ENCODE results near the gene TEPSIN. TPM values are rescaled to one million over a fixed set of nuclear protein-coding genes. Genes with fewer than 3 reads are reported as not detected.

TEPSIN gene
- total and polyA plus RNA-seq, 2 of the 13 experiments (the other 11 are each of a cell fraction or from before 2014, with no cell fraction given): 16.1 to 18.8 TPM

DNA sequence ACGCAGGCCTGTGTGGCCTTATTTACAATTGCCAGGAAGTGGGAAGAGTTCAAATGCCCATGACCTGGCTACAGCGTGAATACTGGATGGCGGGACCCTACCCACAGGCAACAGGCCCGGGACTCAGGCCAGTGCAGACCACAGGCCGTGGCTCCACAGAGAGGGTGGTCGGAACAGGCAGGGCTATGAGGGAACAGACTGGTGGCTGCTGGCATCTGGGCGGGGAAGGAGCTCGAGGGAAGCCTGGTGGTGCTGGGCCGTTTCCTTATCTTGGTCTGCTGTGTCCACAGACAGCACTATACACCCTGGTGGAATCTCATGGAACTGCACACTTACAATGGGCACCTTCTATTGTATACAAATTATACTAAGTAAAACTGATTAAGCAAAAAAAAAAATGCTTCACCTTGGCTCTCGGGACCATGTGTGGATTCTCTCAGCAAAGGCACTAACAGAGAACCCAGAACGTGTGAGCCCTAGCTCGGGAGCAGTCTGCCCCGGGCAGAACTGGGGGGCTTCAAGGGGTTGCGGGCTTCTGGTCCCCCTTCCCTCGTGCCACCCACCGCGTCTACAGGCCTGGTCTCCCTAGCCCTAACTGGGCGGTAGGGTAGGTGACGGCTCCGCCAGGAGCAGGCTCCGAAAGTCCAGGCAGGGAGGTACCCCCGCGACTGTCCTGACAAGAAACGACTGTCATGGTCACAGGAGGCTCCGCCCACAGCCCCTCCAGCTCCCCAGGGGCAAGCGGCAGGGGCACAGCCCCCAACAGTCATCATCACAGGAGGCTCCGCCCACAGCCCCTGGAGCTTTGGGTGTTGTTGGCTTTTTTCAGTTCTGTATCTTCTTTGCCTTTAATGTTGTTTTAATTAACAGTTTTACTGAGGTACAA is 37.9 kb downstream of the TEPSIN start (continued):
- TF ChIP-seq RAD21 (CRISPR knock-in tag; IDR thresholded peaks at IDR 0.05) (peak; percentile 39; the same call in 1 of the 2 replicates), ZNF891 (CRISPR knock-in tag; IDR thresholded peaks at IDR 0.05) (0 out of 2 replicates have a peak, but pooled peaks have one; percentile 20), ARID3A (IDR thresholded peaks at IDR 0.05; ENCODE audit: low read depth, low read length) (0 out of 2 replicates have a peak, but pooled peaks have one; percentile 10), RARA (CRISPR knock-in tag; IDR thresholded peaks at IDR 0.05) (no peak), CBFB (CRISPR knock-in tag; IDR thresholded peaks at IDR 0.05) (0 out of 2 replicates have a peak, but pooled peaks have one; percentile 14), AHDC1 (CRISPR knock-in tag; IDR thresholded peaks at IDR 0.05; ENCODE audit: borderline replicate concordance) (no peak), ZNF580 (CRISPR knock-in tag; IDR thresholded peaks at IDR 0.05; ENCODE audit: borderline replicate concordance, low read depth) (0 out of 2 replicates have a peak, but pooled peaks have one; percentile 52), SP140L (CRISPR knock-in tag; IDR thresholded peaks at IDR 0.05; ENCODE audit: borderline replicate concordance) (no peak), RXRA (CRISPR knock-in tag; IDR thresholded peaks at IDR 0.05) (no peak), ZNF142 (CRISPR knock-in tag; IDR thresholded peaks at IDR 0.05) (no peak)
- TF ChIP-seq, protein P1, sequence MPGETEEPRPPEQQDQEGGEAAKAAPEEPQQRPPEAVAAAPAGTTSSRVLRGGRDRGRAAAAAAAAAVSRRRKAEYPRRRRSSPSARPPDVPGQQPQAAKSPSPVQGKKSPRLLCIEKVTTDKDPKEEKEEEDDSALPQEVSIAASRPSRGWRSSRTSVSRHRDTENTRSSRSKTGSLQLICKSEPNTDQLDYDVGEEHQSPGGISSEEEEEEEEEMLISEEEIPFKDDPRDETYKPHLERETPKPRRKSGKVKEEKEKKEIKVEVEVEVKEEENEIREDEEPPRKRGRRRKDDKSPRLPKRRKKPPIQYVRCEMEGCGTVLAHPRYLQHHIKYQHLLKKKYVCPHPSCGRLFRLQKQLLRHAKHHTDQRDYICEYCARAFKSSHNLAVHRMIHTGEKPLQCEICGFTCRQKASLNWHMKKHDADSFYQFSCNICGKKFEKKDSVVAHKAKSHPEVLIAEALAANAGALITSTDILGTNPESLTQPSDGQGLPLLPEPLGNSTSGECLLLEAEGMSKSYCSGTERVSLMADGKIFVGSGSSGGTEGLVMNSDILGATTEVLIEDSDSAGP (CRISPR knock-in tag; IDR thresholded peaks at IDR 0.05; ENCODE audit: borderline replicate concordance): 0 out of 2 replicates have a peak, but pooled peaks have one; percentile 13
